DOHH2 (cell line): ENCODE results near the gene PBOV1.

Experiments
- H3F3A ChIP-seq: fragments of 200-600 bp; sonication (generic), shearing (Covaris generic); 2 replicates; pipeline ENCODE4 v1.6.0; 2016; ENCODE audit warnings: antibody characterized with exemption, mild to moderate bottlenecking; ENCODE audit not compliant: control insufficient read depth, insufficient read depth
- H3K27ac ChIP-seq: fragments of 200-600 bp; sonication (generic); 2 replicates; pipeline ENCODE4 v1.5.1; 2014; ENCODE audit warnings: low read depth, mild to moderate bottlenecking, low read length, moderate library complexity
- H3K27me3 ChIP-seq: fragments of 200-600 bp; sonication (generic); 2 replicates; pipeline ENCODE4 v1.6.1; 2014; ENCODE audit warnings: mild to moderate bottlenecking, low read length, mixed read lengths; ENCODE audit not compliant: control insufficient read depth
- H3K36me3 ChIP-seq: fragments of 200-600 bp; sonication (generic); 2 replicates; pipeline ENCODE4 v1.6.1; 2014; ENCODE audit warnings: mild to moderate bottlenecking, low read length, moderate library complexity, mixed read lengths; ENCODE audit not compliant: control insufficient read depth
- H3K4me1 ChIP-seq: fragments of 200-600 bp; sonication (generic); 2 replicates; pipeline ENCODE4 v1.6.1; 2014; ENCODE audit warnings: mild to moderate bottlenecking, low read length, mixed read lengths; ENCODE audit not compliant: control insufficient read depth
- H3K4me2 ChIP-seq: fragments of 200-600 bp; sonication (generic); 2 replicates; pipeline ENCODE4 v1.6.0; 2014; ENCODE audit warnings: mild to moderate bottlenecking, low read length, moderate library complexity
- H3K4me3 ChIP-seq: fragments of 200-600 bp; sonication (generic); 2 replicates; pipeline ENCODE4 v1.5.1; 2014; ENCODE audit warnings: mild to moderate bottlenecking, low read length, mixed read lengths
- H3K79me2 ChIP-seq: fragments of 200-600 bp; sonication (generic); 2 replicates; pipeline ENCODE4 v1.6.1; 2014; ENCODE audit warnings: mild to moderate bottlenecking, low read length, mixed read lengths; ENCODE audit not compliant: control insufficient read depth
- H3K9me2 ChIP-seq: fragments of 200-600 bp; sonication (generic); replicated peaks from 2 replicates; pipeline ENCODE4 v1.6.1; 2014; ENCODE audit warnings: mild to moderate bottlenecking, low read length, mixed read lengths; ENCODE audit not compliant: control insufficient read depth
- H3K9me3 ChIP-seq: fragments of 200-600 bp; sonication (generic); 2 replicates; pipeline ENCODE4 v1.6.1; 2014; ENCODE audit warnings: antibody characterized with exemption, low read length, mixed read lengths; ENCODE audit not compliant: control insufficient read depth, insufficient read depth
- H4K20me1 ChIP-seq: fragments of 200-600 bp; sonication (generic); 2 replicates; pipeline ENCODE4 v1.6.0; 2014; ENCODE audit warnings: low read depth, mild to moderate bottlenecking, antibody characterized with exemption, low read length, moderate library complexity; ENCODE audit not compliant: control insufficient read depth, insufficient read depth
- CTCF ChIP-seq: fragments of 200-600 bp; sonication (generic); IDR thresholded peaks from one replicate; pipeline ENCODE4 v1.5.1; 2014; ENCODE audit warnings: antibody characterized with exemption, mild to moderate bottlenecking, low read depth, low read length; ENCODE audit not compliant: poor library complexity, severe bottlenecking
- EZH2phosphoT487 ChIP-seq: fragments of 200-600 bp; sonication (generic); IDR thresholded peaks from 2 replicates; pipeline ENCODE4 v1.6.1; 2017; ENCODE audit warnings: borderline replicate concordance, mild to moderate bottlenecking, antibody characterized with exemption, low read length, moderate library complexity, mixed read lengths

The PBOV1 gene

GRCh38 chr6:138261116-138261780 is 43.0 kb upstream of the PBOV1 start:
- no peaks in the 10 kb centered on the region for H3K36me3 ChIP-seq
- no peaks in the 10 kb centered on the region for H3K79me2 ChIP-seq
- H3K9me3 ChIP-seq = no peaks in the 10 kb centered on the region
- H3K9me2 ChIP-seq = no peaks in the 10 kb centered on the region
- H3K27ac ChIP-seq = no peak overlapping the region
- no peak overlapping the region for H3K4me2 ChIP-seq
- no peaks in the 10 kb centered on the region for H3F3A ChIP-seq
- no peak overlapping the region for H3K4me3 ChIP-seq
- no peak for TF ChIP-seq CTCF
- no peaks in the 10 kb centered on the region for H3K4me1 ChIP-seq
- no peaks in the 10 kb centered on the region for H3K27me3 ChIP-seq
- H4K20me1 ChIP-seq = no peaks in the 10 kb centered on the region

GRCh38 chr6:138258991-138259390 is 40.7 kb upstream of the PBOV1 start:
- no peaks in the 10 kb centered on the region for H3K79me2 ChIP-seq
- H3K27me3 ChIP-seq = no peaks in the 10 kb centered on the region
- no peaks in the 10 kb centered on the region for H3K36me3 ChIP-seq
- H3K9me2 ChIP-seq = no peaks in the 10 kb centered on the region
- no peak overlapping the region for H3K4me3 ChIP-seq
- no peaks in the 10 kb centered on the region for H3K4me1 ChIP-seq
- no peaks in the 10 kb centered on the region for H3F3A ChIP-seq
- TF ChIP-seq CTCF (no peak), EZH2phosphoT487 (no peak)
- H4K20me1 ChIP-seq = no peaks in the 10 kb centered on the region
- H3K9me3 ChIP-seq = no peaks in the 10 kb centered on the region
- H3K4me2 ChIP-seq = no peak overlapping the region
- no peak overlapping the region for H3K27ac ChIP-seq

- Histone ChIP-seq H4K20me1 (no peaks in the 10 kb centered on the region), H3K27ac (no peak overlapping the region), H3K9me2 (no peaks in the 10 kb centered on the region), H3K9me3 (no peaks in the 10 kb centered on the region), H3K36me3 (no peaks in the 10 kb centered on the region), H3K4me3 (no peak overlapping the region), H3K4me1 (no peaks in the 10 kb centered on the region), H3F3A (no peaks in the 10 kb centered on the region), H3K79me2 (no peaks in the 10 kb centered on the region), H3K27me3 (no peaks in the 10 kb centered on the region), H3K4me2 (no peak overlapping the region)
- TF ChIP-seq CTCF (no peak), EZH2phosphoT487 (no peak)
Observed at GRCh38 chr6:138258197-138258596, 39.9 kb upstream of the PBOV1 start.
